ENCODE measurements around the gene PPP1R12A. TPM values are rescaled to one million over a fixed set of nuclear protein-coding genes. Genes with fewer than 3 reads are reported as not detected.

Gene PPP1R12A
- total and polyA plus RNA-seq, 2 of the 4 experiments (the other 2 are of a cell fraction) = 47.7 to 112 TPM

- Histone ChIP-seq H3K4me3 (ENCODE audit: insufficient read depth, low read depth, low read length) (no peak overlapping the region), H4K8ac (ENCODE audit: low read depth in 2 of 2, low read length in 2 of 2) (no peak overlapping the region), H3K27me3 (ENCODE audit: control insufficient read depth, insufficient read depth, low read length) (no peaks in the 10 kb centered on the region), H2AK5ac (ENCODE audit: low read depth, low read length) (no peak overlapping the region), H3K23ac (ENCODE audit: low read depth, low read length) (no peak overlapping the region), H3K56ac (ENCODE audit: extremely low read depth, insufficient read depth, low read length) (no peak overlapping the region), H2BK5ac (ENCODE audit: low read depth, low read length, poor library complexity, severe bottlenecking) (no peak overlapping the region), H2AFZ (replicated peaks; ENCODE audit: low read length, poor library complexity) (no peak overlapping the region), H4K91ac (ENCODE audit: insufficient read depth, low read depth, low read length) (no peak overlapping the region), H3K9ac (ENCODE audit: low read depth, low read length) (no peak overlapping the region), H4K20me1 (ENCODE audit: insufficient read depth, low read length) (no peaks in the 10 kb centered on the region), H2BK120ac (ENCODE audit: low read depth, low read length) (no peak overlapping the region), H3K79me1 (ENCODE audit: low read depth in 1 of 2, low read length in 2 of 2) (no peaks in the 10 kb centered on the region), H2BK15ac (ENCODE audit: low read depth, low read length) (no peak overlapping the region), H3K9me1 (ENCODE audit: insufficient read depth, low read length) (no peaks in the 10 kb centered on the region), H2AK9ac (replicated peaks; ENCODE audit: low read depth, low read length, poor library complexity) (no peak overlapping the region), H3K4me1 (ENCODE audit: control insufficient read depth, insufficient read depth, low read length) (no peaks in the 10 kb centered on the region), H3K4ac (ENCODE audit: low read depth, low read length) (no peak overlapping the region), H3K14ac (replicated peaks; ENCODE audit: low read depth, low read length) (no peak overlapping the region), H3K9me3 (ENCODE audit: control insufficient read depth, insufficient read depth, low read length) (no peaks in the 10 kb centered on the region), H3K18ac (ENCODE audit: low read depth, low read length) (no peak overlapping the region), H3K4me2 (ENCODE audit: low read depth, low read length) (no peak overlapping the region), H4K5ac (ENCODE audit: low read depth, low read length) (no peak overlapping the region), H2BK20ac (ENCODE audit: low read depth, low read length) (no peak overlapping the region), H3K36me3 (ENCODE audit: control insufficient read depth, insufficient read depth, low read length) (no peaks in the 10 kb centered on the region), H3K27ac (ENCODE audit: insufficient read depth, low read length) (no peak overlapping the region)
- no CpG with 5 or more reads among the region's 1 CpG for WGBS, 2 experiments (ENCODE audit: extremely low coverage in 2 of 2, insufficient read length in 1 of 2)
- in situ Hi-C loops (cut with MboI; ENCODE audit: low sequenced_read_pairs) = loop anchor here (25.0 kb wide), 1 partner anchor 537 kb away; no protein-coding TSS in a partner anchor
- CTCF ChIA-PET = no interaction called here
- no TSS peak for BruUV-seq (replicated peaks)
- POLR2A ChIA-PET (ENCODE audit: unreplicated experiment) = no interaction called here
- dilution Hi-C loops (cut with HindIII; ENCODE audit: low sequenced_read_pairs, unreplicated experiment) = no loop called here
- intact Hi-C loops (cut with micrococcal nuclease) = no loop called here
- no peak for TF ChIP-seq RAD21 (IDR thresholded peaks at IDR 0.05; ENCODE audit: low read length)
- no peak for TF ChIP-seq ELK1 (IDR thresholded peaks at IDR 0.05; ENCODE audit: borderline replicate concordance, low read depth, low read length)
- no peak for TF ChIP-seq POLR2A (IDR thresholded peaks at IDR 0.05; ENCODE audit: low read depth, low read length)
- TF ChIP-seq RCOR1 (IDR thresholded peaks at IDR 0.05; ENCODE audit: insufficient replicate concordance, low read length) = no peak
- no peak for TF ChIP-seq FOS (IDR thresholded peaks at IDR 0.05; ENCODE audit: low read depth, low read length)
- no peak for TF ChIP-seq MAFK (IDR thresholded peaks at IDR 0.05; ENCODE audit: low read depth, low read length)
- no peak for TF ChIP-seq CEBPB (IDR thresholded peaks at IDR 0.05; ENCODE audit: low read depth, low read length)
- TF ChIP-seq BHLHE40 (IDR thresholded peaks at IDR 0.05; ENCODE audit: low read depth, low read length) = no peak
- TF ChIP-seq SMC3 (IDR thresholded peaks at IDR 0.05; ENCODE audit: low read depth, low read length) = no peak
- TF ChIP-seq, protein P1, sequence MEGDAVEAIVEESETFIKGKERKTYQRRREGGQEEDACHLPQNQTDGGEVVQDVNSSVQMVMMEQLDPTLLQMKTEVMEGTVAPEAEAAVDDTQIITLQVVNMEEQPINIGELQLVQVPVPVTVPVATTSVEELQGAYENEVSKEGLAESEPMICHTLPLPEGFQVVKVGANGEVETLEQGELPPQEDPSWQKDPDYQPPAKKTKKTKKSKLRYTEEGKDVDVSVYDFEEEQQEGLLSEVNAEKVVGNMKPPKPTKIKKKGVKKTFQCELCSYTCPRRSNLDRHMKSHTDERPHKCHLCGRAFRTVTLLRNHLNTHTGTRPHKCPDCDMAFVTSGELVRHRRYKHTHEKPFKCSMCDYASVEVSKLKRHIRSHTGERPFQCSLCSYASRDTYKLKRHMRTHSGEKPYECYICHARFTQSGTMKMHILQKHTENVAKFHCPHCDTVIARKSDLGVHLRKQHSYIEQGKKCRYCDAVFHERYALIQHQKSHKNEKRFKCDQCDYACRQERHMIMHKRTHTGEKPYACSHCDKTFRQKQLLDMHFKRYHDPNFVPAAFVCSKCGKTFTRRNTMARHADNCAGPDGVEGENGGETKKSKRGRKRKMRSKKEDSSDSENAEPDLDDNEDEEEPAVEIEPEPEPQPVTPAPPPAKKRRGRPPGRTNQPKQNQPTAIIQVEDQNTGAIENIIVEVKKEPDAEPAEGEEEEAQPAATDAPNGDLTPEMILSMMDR (conservative IDR thresholded peaks at IDR 0.05; ENCODE audit: low read depth, low read length) = no peak
- TF ChIP-seq CHD1 (IDR thresholded peaks at IDR 0.05; ENCODE audit: low read depth, low read length) = no peak
- no peak for TF ChIP-seq NFE2L2 (IDR thresholded peaks at IDR 0.05; ENCODE audit: low read depth, low read length)
- ATAC-seq (ENCODE audit: low read depth) = no peak
- DNase-seq = no peak
Measured at GRCh38 chr12:79949098-79949497, 14.2 kb upstream of the PPP1R12A start.
